Measurements from ENCODE around the gene AKAP8L. TPM values are rescaled to one million over a fixed set of nuclear protein-coding genes. Genes with fewer than 3 reads are reported as not detected.

Gene AKAP8L
- total and polyA plus RNA-seq, 9 of the 15 experiments (the other 6 are each of a cell fraction or from before 2014, with no cell fraction given), result 2.4 to 116 (median 70.7) TPM

GRCh38 chr19:15379083-15379998 is 39.4 kb downstream of the AKAP8L start, which contains the start of gene AKAP8 (continued):
- TF ChIP-seq POLR2H (tag; IDR thresholded peaks at IDR 0.05; ENCODE audit: low read depth) (peak; percentile 86), SMAD1 (IDR thresholded peaks at IDR 0.05; ENCODE audit: low read depth, low read length, partially characterized antibody) (no peak), ETS2 (tag; IDR thresholded peaks at IDR 0.05; ENCODE audit: borderline replicate concordance, poor library complexity, severe bottlenecking) (no peak)

DNA sequence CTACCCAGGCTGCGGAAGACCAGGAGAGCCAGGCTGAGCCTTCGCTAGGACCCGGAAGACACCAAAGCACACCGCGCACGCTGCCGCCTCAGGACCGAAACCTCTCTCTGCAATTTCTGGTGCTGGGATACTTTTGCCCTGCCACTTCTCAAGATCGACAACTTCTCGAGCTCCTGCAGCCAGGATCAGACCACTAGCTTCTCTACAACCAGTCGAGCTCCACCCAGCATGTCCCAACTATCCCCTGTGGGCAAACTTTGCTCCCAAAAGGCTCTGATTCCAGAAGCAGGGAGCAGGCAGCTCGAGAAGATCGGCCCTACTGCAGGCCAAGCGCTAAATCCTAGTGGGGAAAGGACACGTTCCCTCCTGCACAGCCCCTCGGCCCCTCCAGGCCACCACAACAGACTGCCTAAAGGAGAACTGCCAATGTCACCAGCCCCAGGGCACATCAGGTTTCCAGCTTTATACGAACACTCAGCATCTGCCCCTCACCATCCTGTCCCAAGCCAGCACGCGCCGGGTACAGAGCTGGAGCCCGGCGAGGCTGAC is 40.2 kb downstream of the AKAP8L start:
- CTCF ChIA-PET (ENCODE audit: low intra/inter-chr PET ratio), result no interaction called here
- Histone ChIP-seq H3K4me2 (ENCODE audit: insufficient read depth, low read length) (peak overlapping the region; percentile 98), H3K4me1 (replicated peaks in 1 of 2; ENCODE audit: control insufficient read depth in 2 of 2, insufficient read depth in 2 of 2, low read length in 2 of 2) (peaks cover 16 to 44% of the 10 kb centered on the region in 2 experiments), H3K9ac (ENCODE audit: insufficient read depth in 1 of 2, low read depth in 2 of 2, low read length in 2 of 2) (peak overlapping the region; percentile 92 to 98), H3K27me3 (ENCODE audit: control insufficient read depth in 2 of 2, insufficient read depth in 2 of 2, low read length in 2 of 2) (no peaks in the 10 kb centered on the region; a peak in 1 of 5 replicates), H3K36me3 (ENCODE audit: control insufficient read depth, insufficient read depth, low read length) (peaks cover 50% of the 10 kb centered on the region; the same call in 2 of the 3 replicates), H3K4me3 (peak overlapping the region; percentile 90), H4K20me1 (replicated peaks; ENCODE audit: control insufficient read depth, insufficient read depth, low read length) (peaks cover 30% of the 10 kb centered on the region), H3K9me1 (ENCODE audit: control insufficient read depth, insufficient read depth, low read length) (no peaks in the 10 kb centered on the region), H3K9me3 (replicated peaks; ENCODE audit: control insufficient read depth, insufficient read depth, low read depth, low read length) (no peaks in the 10 kb centered on the region), H3K79me2 (ENCODE audit: control insufficient read depth, insufficient read depth, low read length) (peaks cover 59% of the 10 kb centered on the region), H3K27ac (ENCODE audit: extremely low read depth, low read depth, low read length) (peak overlapping the region; percentile 89), H2AFZ (ENCODE audit: low read depth, low read length) (peak overlapping the region; percentile 90)
- POLR2A ChIA-PET, result interaction anchor here (0.5 to 3.6 kb wide), 27 partner anchors 9 to 197 kb away, joined by 3 to 27 read pairs (median 4); partner anchors contain the start of gene AKAP8L
- TSS peak; percentile 74 for BruUV-seq (replicated peaks)
- in situ Hi-C loops (cut with MboI), result no loop called here
- WGBS (ENCODE audit: insufficient coverage, low coverage, missing lambda C conversion rate), result under 1% methylated on average over 21 of the region's 22 CpGs
- intact Hi-C loops (cut with micrococcal nuclease), result loop anchor here (2.0 kb wide), 2 partner anchors 114 to 178 kb away; no protein-coding TSS in a partner anchor
- peak in 3 of 4 experiments; percentile 15 to 77 (median 54) for DNase-seq (ENCODE audit: extremely low read depth in 1 of 4, low spot score in 3 of 4)
- peak; percentile 44 for ATAC-seq
- peak; percentile 86 for FAIRE-seq
- TF ChIP-seq ARID2 (IDR thresholded peaks at IDR 0.05), result no peak
- no peak for TF ChIP-seq HEY1 (CRISPR knock-in tag; IDR thresholded peaks at IDR 0.05; ENCODE audit: borderline replicate concordance)
- no peak for TF ChIP-seq KLF6 (CRISPR knock-in tag; IDR thresholded peaks at IDR 0.05; ENCODE audit: borderline replicate concordance)
- TF ChIP-seq CBX1 (IDR thresholded peaks at IDR 0.05; ENCODE audit: low read depth), result no peak
- no peak for TF ChIP-seq ESRRB (CRISPR knock-in tag; IDR thresholded peaks at IDR 0.05; ENCODE audit: borderline replicate concordance)
- TF ChIP-seq, protein P1, sequence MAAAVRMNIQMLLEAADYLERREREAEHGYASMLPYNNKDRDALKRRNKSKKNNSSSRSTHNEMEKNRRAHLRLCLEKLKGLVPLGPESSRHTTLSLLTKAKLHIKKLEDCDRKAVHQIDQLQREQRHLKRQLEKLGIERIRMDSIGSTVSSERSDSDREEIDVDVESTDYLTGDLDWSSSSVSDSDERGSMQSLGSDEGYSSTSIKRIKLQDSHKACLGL (CRISPR knock-in tag; IDR thresholded peaks at IDR 0.05; ENCODE audit: borderline replicate concordance, poor library complexity, severe bottlenecking), result no peak
- no peak for TF ChIP-seq ZNF23 (CRISPR knock-in tag; IDR thresholded peaks at IDR 0.05)
- TF ChIP-seq KLF10 (CRISPR knock-in tag; IDR thresholded peaks at IDR 0.05), result no peak
- TF ChIP-seq SMC3 (conservative IDR thresholded peaks at IDR 0.05; ENCODE audit: insufficient read depth, low read depth, low read length), result 0 out of 2 replicates have a peak, but pooled peaks have one; percentile 23
- TF ChIP-seq EGR1 (conservative IDR thresholded peaks at IDR 0.05), result no peak
- TF ChIP-seq FOXA1 (IDR thresholded peaks at IDR 0.05; ENCODE audit: borderline replicate concordance), result no peak
- no peak for TF ChIP-seq NFE2 (IDR thresholded peaks at IDR 0.05; ENCODE audit: low read depth)
- no peak for TF ChIP-seq MEF2D (tag; conservative IDR thresholded peaks at IDR 0.05; ENCODE audit: low read depth)
- no peak for TF ChIP-seq MIER1 (IDR thresholded peaks at IDR 0.05; ENCODE audit: low read depth)
- TF ChIP-seq MTA2 (IDR thresholded peaks at IDR 0.05; ENCODE audit: low read depth), result no peak
- peak; percentile 85 for TF ChIP-seq MYC (IDR thresholded peaks at IDR 0.05; ENCODE audit: low read depth, low read length)
- TF ChIP-seq MYC (CRISPR knock-in tag; IDR thresholded peaks at IDR 0.05; ENCODE audit: borderline replicate concordance, low read depth), result 0 out of 2 replicates have a peak, but pooled peaks have one; percentile 41
- TF ChIP-seq KLF1 (tag; IDR thresholded peaks at IDR 0.05), result no peak
